Measurements from ENCODE around the gene APBB1. TPM values are rescaled to one million over a fixed set of nuclear protein-coding genes. Genes with fewer than 3 reads are reported as not detected.

APBB1 gene
- polyA plus RNA-seq, 2 of the 4 experiments (the other 2 are of a cell fraction) = 13.6 to 16.4 TPM

DNA sequence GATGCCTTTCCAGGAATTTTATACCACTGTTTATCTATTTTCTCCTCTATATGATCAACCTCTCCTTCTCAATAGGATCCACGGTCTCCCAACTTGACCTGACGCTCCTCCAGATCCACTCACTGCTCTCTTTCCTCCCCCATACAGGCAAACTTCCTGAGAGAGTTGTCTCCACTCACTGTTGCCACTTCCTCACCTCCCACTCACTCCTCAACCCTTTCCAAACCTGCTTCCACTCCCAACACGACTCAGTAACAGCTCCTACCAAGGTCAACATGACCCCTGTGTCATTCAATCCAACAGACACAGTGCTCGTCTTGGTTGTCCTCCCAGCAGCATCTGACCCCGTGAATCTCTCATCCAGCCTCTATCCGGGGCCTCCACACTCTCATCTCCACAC, 3.1 kb downstream of the APBB1 start:
- Histone ChIP-seq H3K4me2 (no peak overlapping the region), H3K9me3 (no peaks in the 10 kb centered on the region), H3K4me1 (peaks cover 6% of the 10 kb centered on the region), H3K27ac (no peak overlapping the region), H3K4me3 (no peak overlapping the region)
- ChIA-PET CTCF (interaction anchor here (1.0 to 2.0 kb wide), 4 partner anchors 12 to 392 kb away, joined by 3 to 5 read pairs (median 4); no protein-coding TSS in a partner anchor), POLR2A (no interaction called here)
- TF ChIP-seq FOSL2 (IDR thresholded peaks at IDR 0.05) (no peak), FOSL2 (CRISPR knock-in tag; IDR thresholded peaks at IDR 0.05) (no peak), FOXS1 (CRISPR knock-in tag; IDR thresholded peaks at IDR 0.05) (no peak), MYC (IDR thresholded peaks at IDR 0.05; ENCODE audit: borderline replicate concordance, low read length) (no peak), CHD4 (IDR thresholded peaks at IDR 0.05; ENCODE audit: borderline replicate concordance) (no peak), KDM1A (IDR thresholded peaks at IDR 0.05; ENCODE audit: low read depth) (no peak), SREBF2 (IDR thresholded peaks at IDR 0.05) (no peak), BHLHE40 (IDR thresholded peaks at IDR 0.05; ENCODE audit: low read depth, low read length) (no peak), RFX5 (IDR thresholded peaks at IDR 0.05) (no peak), ZFP36 (IDR thresholded peaks at IDR 0.05; ENCODE audit: borderline replicate concordance, partially characterized antibody) (no peak), HDAC2 (IDR thresholded peaks at IDR 0.05) (no peak), HEYL (CRISPR knock-in tag; IDR thresholded peaks at IDR 0.05) (no peak), ZNF302 (CRISPR knock-in tag; IDR thresholded peaks at IDR 0.05) (no peak), RARB (CRISPR knock-in tag; IDR thresholded peaks at IDR 0.05) (no peak)
- TF ChIP-seq, protein P1, sequence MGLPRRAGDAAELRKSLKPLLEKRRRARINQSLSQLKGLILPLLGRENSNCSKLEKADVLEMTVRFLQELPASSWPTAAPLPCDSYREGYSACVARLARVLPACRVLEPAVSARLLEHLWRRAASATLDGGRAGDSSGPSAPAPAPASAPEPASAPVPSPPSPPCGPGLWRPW (IDR thresholded peaks at IDR 0.05) = no peak
- TF ChIP-seq, protein P2, sequence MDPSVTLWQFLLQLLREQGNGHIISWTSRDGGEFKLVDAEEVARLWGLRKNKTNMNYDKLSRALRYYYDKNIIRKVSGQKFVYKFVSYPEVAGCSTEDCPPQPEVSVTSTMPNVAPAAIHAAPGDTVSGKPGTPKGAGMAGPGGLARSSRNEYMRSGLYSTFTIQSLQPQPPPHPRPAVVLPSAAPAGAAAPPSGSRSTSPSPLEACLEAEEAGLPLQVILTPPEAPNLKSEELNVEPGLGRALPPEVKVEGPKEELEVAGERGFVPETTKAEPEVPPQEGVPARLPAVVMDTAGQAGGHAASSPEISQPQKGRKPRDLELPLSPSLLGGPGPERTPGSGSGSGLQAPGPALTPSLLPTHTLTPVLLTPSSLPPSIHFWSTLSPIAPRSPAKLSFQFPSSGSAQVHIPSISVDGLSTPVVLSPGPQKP (IDR thresholded peaks at IDR 0.05; ENCODE audit: low read depth, low read length) = no peak
- ATAC-seq (no peak), FAIRE-seq (no peak), DNase-seq (ENCODE audit: low read depth in 1 of 2, low spot score in 1 of 2) (no peak)
- WGBS (ENCODE audit: missing lambda C conversion rate) = 67% methylated on average over 6 of the region's 6 CpGs

DNA sequence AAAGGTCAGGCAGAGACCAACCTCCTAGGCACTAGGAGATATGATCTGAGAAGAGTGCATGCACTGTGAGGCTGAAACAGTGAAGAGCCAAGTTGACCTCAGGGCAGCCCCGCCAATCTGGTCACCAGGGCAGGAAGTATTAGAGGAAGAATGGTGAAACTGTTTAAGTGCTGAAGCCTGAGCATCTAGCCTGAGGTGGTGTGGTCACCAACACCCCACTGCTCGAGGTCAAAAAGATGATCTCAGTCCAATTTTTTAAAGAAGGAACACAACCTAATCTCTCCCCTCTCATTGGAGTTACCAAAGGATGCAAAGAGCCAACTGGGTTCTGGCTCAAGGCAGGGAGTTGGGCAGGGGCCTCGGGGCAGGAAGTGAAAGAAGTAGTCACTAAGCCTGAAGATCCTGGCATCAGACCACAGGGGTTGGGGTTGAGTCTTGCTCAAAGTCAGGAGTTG, 4.0 kb downstream of the APBB1 start:
- H3K4me1 ChIP-seq = peaks cover 3% of the 10 kb centered on the region
- ATAC-seq = no peak
- H3K9me3 ChIP-seq = no peaks in the 10 kb centered on the region
- FAIRE-seq = no peak
- TF ChIP-seq EHMT2 (IDR thresholded peaks at IDR 0.05; ENCODE audit: low read depth) (no peak), ZC3H11A (IDR thresholded peaks at IDR 0.05) (no peak), ATOH8 (CRISPR knock-in tag; IDR thresholded peaks at IDR 0.05; ENCODE audit: low read depth) (no peak), E2F6 (IDR thresholded peaks at IDR 0.05; ENCODE audit: borderline replicate concordance, low read depth) (no peak), ZFP36 (IDR thresholded peaks at IDR 0.05; ENCODE audit: borderline replicate concordance, partially characterized antibody) (no peak), HDAC2 (IDR thresholded peaks at IDR 0.05) (no peak), CBX2 (IDR thresholded peaks at IDR 0.05; ENCODE audit: borderline replicate concordance, low read depth) (no peak), BHLHE40 (IDR thresholded peaks at IDR 0.05; ENCODE audit: low read depth, low read length) (no peak), PBX3 (IDR thresholded peaks at IDR 0.05) (no peak), HOXB5 (CRISPR knock-in tag; IDR thresholded peaks at IDR 0.05) (no peak), FOSL2 (IDR thresholded peaks at IDR 0.05) (no peak), FOSL2 (CRISPR knock-in tag; IDR thresholded peaks at IDR 0.05) (no peak)
- TF ChIP-seq, protein P3, sequence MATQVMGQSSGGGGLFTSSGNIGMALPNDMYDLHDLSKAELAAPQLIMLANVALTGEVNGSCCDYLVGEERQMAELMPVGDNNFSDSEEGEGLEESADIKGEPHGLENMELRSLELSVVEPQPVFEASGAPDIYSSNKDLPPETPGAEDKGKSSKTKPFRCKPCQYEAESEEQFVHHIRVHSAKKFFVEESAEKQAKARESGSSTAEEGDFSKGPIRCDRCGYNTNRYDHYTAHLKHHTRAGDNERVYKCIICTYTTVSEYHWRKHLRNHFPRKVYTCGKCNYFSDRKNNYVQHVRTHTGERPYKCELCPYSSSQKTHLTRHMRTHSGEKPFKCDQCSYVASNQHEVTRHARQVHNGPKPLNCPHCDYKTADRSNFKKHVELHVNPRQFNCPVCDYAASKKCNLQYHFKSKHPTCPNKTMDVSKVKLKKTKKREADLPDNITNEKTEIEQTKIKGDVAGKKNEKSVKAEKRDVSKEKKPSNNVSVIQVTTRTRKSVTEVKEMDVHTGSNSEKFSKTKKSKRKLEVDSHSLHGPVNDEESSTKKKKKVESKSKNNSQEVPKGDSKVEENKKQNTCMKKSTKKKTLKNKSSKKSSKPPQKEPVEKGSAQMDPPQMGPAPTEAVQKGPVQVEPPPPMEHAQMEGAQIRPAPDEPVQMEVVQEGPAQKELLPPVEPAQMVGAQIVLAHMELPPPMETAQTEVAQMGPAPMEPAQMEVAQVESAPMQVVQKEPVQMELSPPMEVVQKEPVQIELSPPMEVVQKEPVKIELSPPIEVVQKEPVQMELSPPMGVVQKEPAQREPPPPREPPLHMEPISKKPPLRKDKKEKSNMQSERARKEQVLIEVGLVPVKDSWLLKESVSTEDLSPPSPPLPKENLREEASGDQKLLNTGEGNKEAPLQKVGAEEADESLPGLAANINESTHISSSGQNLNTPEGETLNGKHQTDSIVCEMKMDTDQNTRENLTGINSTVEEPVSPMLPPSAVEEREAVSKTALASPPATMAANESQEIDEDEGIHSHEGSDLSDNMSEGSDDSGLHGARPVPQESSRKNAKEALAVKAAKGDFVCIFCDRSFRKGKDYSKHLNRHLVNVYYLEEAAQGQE (IDR thresholded peaks at IDR 0.05) = no peak
- TF ChIP-seq, protein P1 (IDR thresholded peaks at IDR 0.05) = no peak
- 61% methylated on average over 3 of the region's 3 CpGs for WGBS (ENCODE audit: missing lambda C conversion rate)
- no peak overlapping the region for H3K4me2 ChIP-seq
- H3K4me3 ChIP-seq = no peak overlapping the region
- POLR2A ChIA-PET = no interaction called here
- DNase-seq (ENCODE audit: low read depth in 1 of 2, low spot score in 1 of 2) = no peak
- no peak overlapping the region for H3K27ac ChIP-seq
- CTCF ChIA-PET = interaction anchor here (1.2 kb wide), 1 partner anchor 52 kb away, joined by 5 read pairs; no protein-coding TSS in a partner anchor

Measured in A549 (cell line).